Stimulated activated CD4-positive, alpha-beta T cell treated with anti-CD3 and anti-CD28 coated beads, Interleukin-1b, Interleukin-23, amount 100 ng/mL, for 48 hours (primary cell): ENCODE measurements around the gene KDM4F.

ENCODE experiments used
- DNase-seq: peaks from one replicate; pipeline ENCODE4 v3.0.0-alpha.2; 2020

KDM4F gene

GRCh38 chr11:95092549-95093324, 43.5 kb downstream of the KDM4F start:
- DNase-seq = peak; percentile 54

- no peak for DNase-seq
Observed at GRCh38 chr11:95093548-95093947, 44.3 kb downstream of the KDM4F start.

GRCh38 chr11:95095858-95096587, 46.8 kb downstream of the KDM4F start:
- no peak for DNase-seq

- no peak for DNase-seq
Observed at GRCh38 chr11:95097209-95097608, 48.0 kb downstream of the KDM4F start.

GRCh38 chr11:95098826-95099225, 49.6 kb downstream of the KDM4F start:
- no peak for DNase-seq

- no peak for DNase-seq
Observed at GRCh38 chr11:95100191-95100648, 51.0 kb downstream of the KDM4F start.
